Measurements from ENCODE around the gene CYP51A1.

DNA sequence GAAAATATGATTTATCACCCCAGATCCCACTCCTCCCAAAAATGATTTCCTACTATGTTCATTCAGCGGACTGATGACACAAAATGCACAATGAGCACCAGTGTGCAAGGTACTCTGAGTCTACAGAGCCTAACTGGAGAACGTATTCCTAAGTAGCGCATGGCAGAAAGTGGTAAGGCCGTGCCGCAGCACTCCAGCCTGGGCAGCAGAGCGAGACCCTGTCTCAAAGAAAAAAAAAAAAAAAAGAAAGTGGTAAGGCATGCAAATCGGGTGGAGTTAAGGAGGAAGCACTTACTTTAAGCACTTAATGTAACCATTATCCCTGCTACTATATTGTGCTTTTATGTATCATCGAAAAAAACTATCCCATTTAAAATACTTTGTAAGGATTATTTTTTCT, 25.5 kb downstream of the CYP51A1 start:
- TF ChIP-seq EZH2 (IDR thresholded peaks at IDR 0.05; ENCODE audit: low read length, unreplicated experiment), result no peak
- TF ChIP-seq, protein P1, sequence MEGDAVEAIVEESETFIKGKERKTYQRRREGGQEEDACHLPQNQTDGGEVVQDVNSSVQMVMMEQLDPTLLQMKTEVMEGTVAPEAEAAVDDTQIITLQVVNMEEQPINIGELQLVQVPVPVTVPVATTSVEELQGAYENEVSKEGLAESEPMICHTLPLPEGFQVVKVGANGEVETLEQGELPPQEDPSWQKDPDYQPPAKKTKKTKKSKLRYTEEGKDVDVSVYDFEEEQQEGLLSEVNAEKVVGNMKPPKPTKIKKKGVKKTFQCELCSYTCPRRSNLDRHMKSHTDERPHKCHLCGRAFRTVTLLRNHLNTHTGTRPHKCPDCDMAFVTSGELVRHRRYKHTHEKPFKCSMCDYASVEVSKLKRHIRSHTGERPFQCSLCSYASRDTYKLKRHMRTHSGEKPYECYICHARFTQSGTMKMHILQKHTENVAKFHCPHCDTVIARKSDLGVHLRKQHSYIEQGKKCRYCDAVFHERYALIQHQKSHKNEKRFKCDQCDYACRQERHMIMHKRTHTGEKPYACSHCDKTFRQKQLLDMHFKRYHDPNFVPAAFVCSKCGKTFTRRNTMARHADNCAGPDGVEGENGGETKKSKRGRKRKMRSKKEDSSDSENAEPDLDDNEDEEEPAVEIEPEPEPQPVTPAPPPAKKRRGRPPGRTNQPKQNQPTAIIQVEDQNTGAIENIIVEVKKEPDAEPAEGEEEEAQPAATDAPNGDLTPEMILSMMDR (conservative IDR thresholded peaks at IDR 0.05; ENCODE audit: low read depth, low read length), result no peak
- no peak for TF ChIP-seq EZH2phosphoT487 (IDR thresholded peaks at IDR 0.05; ENCODE audit: borderline replicate concordance, low read length)

Data from PC-3 (cell line).